GM23248 (cell line): ENCODE measurements around the gene KRTAP20-1. TPM values are rescaled to one million over a fixed set of nuclear protein-coding genes. Genes with fewer than 3 reads are reported as not detected.

Experiments
- DNase-seq: peaks from one replicate; pipeline ENCODE4 v3.0.0-alpha.2; 2015
- H2AFZ ChIP-seq: fragments of 200-600 bp; sonication (generic); 2 replicates; pipeline ENCODE4 v1.6.1; 2016; ENCODE audit warnings: antibody characterized with exemption
- H3F3A ChIP-seq: fragments of 200-600 bp; sonication (generic); 2 replicates; pipeline ENCODE4 v1.6.1; 2016; ENCODE audit warnings: mild to moderate bottlenecking, antibody characterized with exemption, mixed run types; ENCODE audit not compliant: insufficient read depth
- H3K27ac ChIP-seq: fragments of 200-600 bp; sonication (generic); 2 replicates; pipeline ENCODE4 v1.5.1; 2016; ENCODE audit warnings: mild to moderate bottlenecking
- H3K27me3 ChIP-seq: fragments of 200-600 bp; sonication (generic); replicated peaks from 2 replicates; pipeline ENCODE4 v1.6.1; 2016; ENCODE audit warnings: mild to moderate bottlenecking; ENCODE audit not compliant: insufficient read depth
- H3K36me3 ChIP-seq: fragments of 200-600 bp; sonication (generic); 2 replicates; pipeline ENCODE4 v1.6.1; 2016; ENCODE audit warnings: low read depth, mild to moderate bottlenecking
- H3K4me1 ChIP-seq: fragments of 200-600 bp; sonication (generic); 2 replicates; pipeline ENCODE4 v1.6.1; 2016; ENCODE audit warnings: mild to moderate bottlenecking; ENCODE audit not compliant: insufficient read depth
- H3K4me2 ChIP-seq: fragments of 200-600 bp; sonication (generic); one replicate; pipeline ENCODE4 v1.6.1; 2016; ENCODE audit warnings: mild to moderate bottlenecking; ENCODE audit not compliant: unreplicated experiment
- H3K4me3 ChIP-seq: fragments of 200-600 bp; sonication (generic); 2 replicates; pipeline ENCODE4 v1.5.1; 2016; ENCODE audit warnings: mild to moderate bottlenecking
- H3K79me2 ChIP-seq: fragments of 200-600 bp; sonication (generic); 2 replicates; pipeline ENCODE4 v1.6.1; 2016; ENCODE audit warnings: mild to moderate bottlenecking; ENCODE audit not compliant: insufficient read depth
- H3K9ac ChIP-seq: fragments of 200-600 bp; sonication (generic); 2 replicates; pipeline ENCODE4 v1.6.1; 2016; ENCODE audit warnings: mild to moderate bottlenecking
- H3K9me2 ChIP-seq: fragments of 200-600 bp; sonication (generic); 2 replicates; pipeline ENCODE4 v1.6.1; 2016; ENCODE audit warnings: mixed run types, mild to moderate bottlenecking, moderate library complexity; ENCODE audit not compliant: insufficient read depth
- H3K9me3 ChIP-seq: fragments of 200-600 bp; sonication (generic); one replicate; pipeline ENCODE4 v1.6.1; 2017; ENCODE audit warnings: low read depth
- H4K20me1 ChIP-seq: fragments of 200-600 bp; sonication (generic); 2 replicates; pipeline ENCODE4 v1.6.0; 2016; ENCODE audit not compliant: insufficient read depth
- EZH2 ChIP-seq: fragments of 200-600 bp; sonication (generic); IDR thresholded peaks from 2 replicates; pipeline ENCODE4 v1.6.1; 2018; ENCODE audit warnings: antibody characterized with exemption, mild to moderate bottlenecking; ENCODE audit not compliant: insufficient read depth, poor library complexity, severe bottlenecking
- EZH2phosphoT487 ChIP-seq: fragments of 200-600 bp; sonication (generic); IDR thresholded peaks from 2 replicates; pipeline ENCODE4 v1.6.1; 2018; ENCODE audit warnings: antibody characterized with exemption, moderate library complexity, mild to moderate bottlenecking, low read depth; ENCODE audit not compliant: insufficient read depth
- WGBS, 2 experiments: methylation state at CpG; one replicate each; pipeline ENCODE4 v1.1.6; 2015 to 2017; ENCODE audit warnings: low lambda C conversion rate in 2 of 2, low coverage in 1 of 2; ENCODE audit errors: missing lambda C conversion rate in 2 of 2; 5-methylcytosine and 5-hydroxymethylcytosine counted together
- in situ Hi-C: fragments of 300-500 bp; cut with MboI; formaldehyde crosslinking; loops from 2 replicates; pipeline ENCODE4 v1.15.0; 2020
- polyA plus RNA-seq: library from polyadenylated mRNA; unstranded; fragments of >200 nt; fragmentation: Nextera tagmentation; extraction: Ambion mirVana; gene quantifications from 2 replicates; pipeline ENCODE4 v1.2.1, GENCODE V29; 2016
- total RNA-seq: library from RNA; depleted of rRNA; stranded (reverse); fragments of >200 nt; shearing (Covaris generic); gene quantifications from 2 replicates; pipeline ENCODE4 v1.2.3, GENCODE V29; 2014

Gene KRTAP20-1
- total and polyA plus RNA-seq, 2 experiments from 2014 or later: not detected

GRCh38 chr21:30605968-30606367, 10.3 kb upstream of the KRTAP20-1 start:
- in situ Hi-C loops: no loop called here
- no peak overlapping the region for H3K27ac ChIP-seq

GRCh38 chr21:30612132-30612531, 4.1 kb upstream of the KRTAP20-1 start:
- H3K4me3 ChIP-seq: no peak overlapping the region
- H3K9ac ChIP-seq: no peak overlapping the region
- H3K36me3 ChIP-seq: no peaks in the 10 kb centered on the region
- WGBS, 2 experiments: 38 to 44% methylated on average over 2 of the region's 2 CpGs
- H3K4me1 ChIP-seq: no peaks in the 10 kb centered on the region
- no peaks in the 10 kb centered on the region for H3K9me2 ChIP-seq
- H4K20me1 ChIP-seq: no peaks in the 10 kb centered on the region
- in situ Hi-C loops: no loop called here
- H2AFZ ChIP-seq: no peak overlapping the region
- no peak overlapping the region for H3K27ac ChIP-seq
- no peaks in the 10 kb centered on the region for H3K79me2 ChIP-seq
- peaks cover 5% of the 10 kb centered on the region for H3K9me3 ChIP-seq
- TF ChIP-seq EZH2: no peak
- TF ChIP-seq EZH2phosphoT487: no peak
- no peaks in the 10 kb centered on the region for H3F3A ChIP-seq
- no peak overlapping the region for H3K4me2 ChIP-seq
- DNase-seq: no peak
- H3K27me3 ChIP-seq: no peaks in the 10 kb centered on the region

More at GRCh38 chr21:30605968-30606367, 10.3 kb upstream of the KRTAP20-1 start:
- no peaks in the 10 kb centered on the region for H3K27me3 ChIP-seq
- H3K4me1 ChIP-seq: no peaks in the 10 kb centered on the region
- no peak overlapping the region for H2AFZ ChIP-seq
- no peaks in the 10 kb centered on the region for H3K79me2 ChIP-seq
- H3K9me2 ChIP-seq: no peaks in the 10 kb centered on the region
- TF ChIP-seq EZH2: no peak
- TF ChIP-seq EZH2phosphoT487: no peak
- H3K9me3 ChIP-seq: peaks cover 9% of the 10 kb centered on the region
- no peaks in the 10 kb centered on the region for H4K20me1 ChIP-seq
- H3K36me3 ChIP-seq: no peaks in the 10 kb centered on the region
- H3K4me2 ChIP-seq: no peak overlapping the region
- H3F3A ChIP-seq: no peaks in the 10 kb centered on the region
- H3K4me3 ChIP-seq: no peak overlapping the region
- WGBS, 2 experiments: 30 to 32% methylated on average over 2 of the region's 2 CpGs
- no peak for DNase-seq
- H3K9ac ChIP-seq: no peak overlapping the region

DNA sequence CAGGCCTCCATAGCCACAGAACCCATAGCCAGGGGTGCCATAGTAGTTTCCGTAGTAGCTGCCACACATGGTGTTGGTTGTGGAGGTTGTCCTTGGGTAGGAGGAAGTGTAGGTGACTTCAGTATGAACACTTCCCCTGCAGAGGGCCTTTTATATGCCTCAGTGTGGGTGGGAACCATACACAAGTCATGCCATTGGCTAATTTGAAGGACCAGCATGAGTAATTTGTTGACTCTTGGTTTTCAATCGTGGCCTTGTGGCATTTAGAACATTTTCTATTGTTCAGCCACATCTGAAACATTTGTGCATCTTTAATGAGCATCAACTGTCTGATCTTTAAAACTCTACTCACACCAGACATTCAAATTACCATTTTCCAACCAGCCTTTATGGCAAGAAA, 2.4 kb upstream of the KRTAP20-1 start, which contains the start of gene KRTAP6-1:
KRTAP6-1 (minus strand) TSS at position 95 of the 400 bp plus-strand sequence; CDS start at position 69, 26 bp downstream.
- Histone ChIP-seq H3K9ac (no peak within 1 kb of the TSS), H3K27ac (no peak within 1 kb of the TSS), H3K4me1 (no peaks in the 10 kb centered on the region), H3K9me2 (no peaks in the 10 kb centered on the region), H3K9me3 (peaks cover 4% of the 10 kb centered on the region), H3K79me2 (no peaks in the 10 kb centered on the region), H3K36me3 (no peaks in the 10 kb centered on the region), H3K4me2 (no peak within 1 kb of the TSS), H3K27me3 (no peaks in the 10 kb centered on the region), H2AFZ (no peak within 1 kb of the TSS), H3K4me3 (no peak within 1 kb of the TSS), H4K20me1 (no peaks in the 10 kb centered on the region), H3F3A (no peaks in the 10 kb centered on the region)
- no peak for DNase-seq
- WGBS, 2 experiments: 17 to 29% methylated on average over 2 of the region's 2 CpGs
- TF ChIP-seq EZH2 (no peak), EZH2phosphoT487 (no peak)
- in situ Hi-C loops: no loop called here

GRCh38 chr21:30615199-30615598, 1.0 kb upstream of the KRTAP20-1 start:
- Histone ChIP-seq H3K9me3 (no peaks in the 10 kb centered on the region), H3K4me1 (no peaks in the 10 kb centered on the region), H3K79me2 (no peaks in the 10 kb centered on the region), H2AFZ (no peak overlapping the region), H3K27ac (no peak overlapping the region), H3F3A (no peaks in the 10 kb centered on the region), H3K9me2 (no peaks in the 10 kb centered on the region), H3K9ac (no peak overlapping the region), H3K4me2 (no peak overlapping the region), H3K36me3 (no peaks in the 10 kb centered on the region), H3K27me3 (no peaks in the 10 kb centered on the region), H4K20me1 (no peaks in the 10 kb centered on the region), H3K4me3 (no peak overlapping the region)
- no peak for DNase-seq
- TF ChIP-seq EZH2: no peak
- TF ChIP-seq EZH2phosphoT487: no peak
- in situ Hi-C loops: no loop called here

DNA sequence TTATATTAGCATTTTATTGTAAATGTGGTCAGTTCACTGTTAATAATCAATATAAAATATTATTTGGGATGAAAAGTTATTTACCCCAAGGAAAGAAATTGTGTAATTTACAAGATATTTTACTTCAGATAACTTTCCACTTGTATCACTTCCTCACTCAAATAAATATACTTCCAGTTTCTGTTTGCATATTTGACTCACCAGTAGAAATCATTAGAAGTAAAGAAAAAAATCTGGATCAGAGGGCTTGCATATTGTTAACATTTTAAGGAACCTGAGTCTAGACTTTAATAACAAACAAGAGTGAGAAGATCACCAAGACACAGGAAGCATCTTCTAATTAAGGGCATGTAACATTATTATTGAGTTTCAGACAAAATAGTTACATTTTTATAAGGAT, 3.9 kb downstream of the KRTAP20-1 start:
- no peaks in the 10 kb centered on the region for H3F3A ChIP-seq
- in situ Hi-C loops: no loop called here

More for the DNA sequence above, 3.9 kb downstream of the KRTAP20-1 start:
- H2AFZ ChIP-seq: no peak overlapping the region
- no peaks in the 10 kb centered on the region for H3K27me3 ChIP-seq
- no peaks in the 10 kb centered on the region for H3K9me3 ChIP-seq
- H3K9ac ChIP-seq: no peak overlapping the region
- no peak overlapping the region for H3K4me3 ChIP-seq
- H3K4me2 ChIP-seq: no peak overlapping the region
- no peaks in the 10 kb centered on the region for H4K20me1 ChIP-seq
- H3K79me2 ChIP-seq: no peaks in the 10 kb centered on the region
- no peaks in the 10 kb centered on the region for H3K4me1 ChIP-seq
- H3K27ac ChIP-seq: no peak overlapping the region
- no peaks in the 10 kb centered on the region for H3K9me2 ChIP-seq
- TF ChIP-seq EZH2phosphoT487 (no peak), EZH2 (no peak)
- DNase-seq: no peak
- H3K36me3 ChIP-seq: no peaks in the 10 kb centered on the region
